Measurements from ENCODE around the gene PLCXD1.

PLCXD1 gene

GRCh38 chrX:314049-314448 lies 32.9 kb downstream of the PLCXD1 start:
- no peak overlapping the region for H3K4me3 ChIP-seq (ENCODE audit: low read depth, low read length)
- DNase-seq (ENCODE audit: low read depth) = no peak
- TF ChIP-seq CTCF (IDR thresholded peaks at IDR 0.05; ENCODE audit: insufficient read depth, low read depth, low read length, missing control alignments) = no peak

GRCh38 chrX:314781-315595 lies 33.8 kb downstream of the PLCXD1 start:
- no peak for TF ChIP-seq CTCF (IDR thresholded peaks at IDR 0.05; ENCODE audit: insufficient read depth, low read depth, low read length, missing control alignments)
- DNase-seq (ENCODE audit: low read depth) = no peak
- H3K4me3 ChIP-seq (ENCODE audit: low read depth, low read length) = no peak overlapping the region

GRCh38 chrX:316351-317325 lies 35.5 kb downstream of the PLCXD1 start:
- DNase-seq (ENCODE audit: low read depth) = no peak
- no peak for TF ChIP-seq CTCF (IDR thresholded peaks at IDR 0.05; ENCODE audit: insufficient read depth, low read depth, low read length, missing control alignments)
- H3K4me3 ChIP-seq (ENCODE audit: low read depth, low read length) = 0 out of 2 replicates have a peak overlapping the region, but pooled peaks have one; percentile 22

GRCh38 chrX:317424-318067 lies 36.4 kb downstream of the PLCXD1 start:
- H3K4me3 ChIP-seq (ENCODE audit: low read depth, low read length) = peak overlapping the region; percentile 43
- no peak for DNase-seq (ENCODE audit: low read depth)
- no peak for TF ChIP-seq CTCF (IDR thresholded peaks at IDR 0.05; ENCODE audit: insufficient read depth, low read depth, low read length, missing control alignments)

GRCh38 chrX:318068-318738 lies 37.0 kb downstream of the PLCXD1 start:
- peak overlapping the region; percentile 54 for H3K4me3 ChIP-seq (ENCODE audit: low read depth, low read length)
- no peak for TF ChIP-seq CTCF (IDR thresholded peaks at IDR 0.05; ENCODE audit: insufficient read depth, low read depth, low read length, missing control alignments)
- peak; percentile 97 for DNase-seq (ENCODE audit: low read depth)
